GM12874 (cell line): ENCODE data around the gene INTS1.

Experiments used
- TF ChIP-seq, protein P1 (sequence below): IDR thresholded peaks from 2 replicates; pipeline ENCODE4 v1.5.1; 2011; ENCODE audit warnings: low read depth, mild to moderate bottlenecking, control low read depth, low read length, moderate library complexity; ENCODE audit not compliant: insufficient read depth

Gene INTS1

DNA sequence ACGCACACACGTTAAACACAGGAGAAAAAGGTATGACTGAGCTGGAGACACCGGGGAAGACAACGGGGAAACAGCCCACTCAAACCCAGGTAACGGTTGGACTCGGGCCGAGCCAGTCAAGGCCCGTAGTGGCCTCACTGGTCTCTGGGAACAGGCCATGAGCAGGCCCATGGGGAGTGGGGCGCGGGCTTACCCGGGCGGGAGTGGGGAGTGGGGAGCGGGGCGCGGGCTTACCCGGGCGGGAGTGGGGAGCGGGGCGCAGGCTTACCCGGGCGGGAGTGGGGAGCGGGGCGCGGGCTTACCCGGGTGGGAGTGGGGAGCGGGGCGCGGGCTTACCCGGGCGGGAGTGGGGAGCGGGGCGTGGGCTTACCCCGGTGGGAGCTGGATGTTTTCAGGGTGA, 11.5 kb downstream of the INTS1 start:
- TF ChIP-seq, protein P1, sequence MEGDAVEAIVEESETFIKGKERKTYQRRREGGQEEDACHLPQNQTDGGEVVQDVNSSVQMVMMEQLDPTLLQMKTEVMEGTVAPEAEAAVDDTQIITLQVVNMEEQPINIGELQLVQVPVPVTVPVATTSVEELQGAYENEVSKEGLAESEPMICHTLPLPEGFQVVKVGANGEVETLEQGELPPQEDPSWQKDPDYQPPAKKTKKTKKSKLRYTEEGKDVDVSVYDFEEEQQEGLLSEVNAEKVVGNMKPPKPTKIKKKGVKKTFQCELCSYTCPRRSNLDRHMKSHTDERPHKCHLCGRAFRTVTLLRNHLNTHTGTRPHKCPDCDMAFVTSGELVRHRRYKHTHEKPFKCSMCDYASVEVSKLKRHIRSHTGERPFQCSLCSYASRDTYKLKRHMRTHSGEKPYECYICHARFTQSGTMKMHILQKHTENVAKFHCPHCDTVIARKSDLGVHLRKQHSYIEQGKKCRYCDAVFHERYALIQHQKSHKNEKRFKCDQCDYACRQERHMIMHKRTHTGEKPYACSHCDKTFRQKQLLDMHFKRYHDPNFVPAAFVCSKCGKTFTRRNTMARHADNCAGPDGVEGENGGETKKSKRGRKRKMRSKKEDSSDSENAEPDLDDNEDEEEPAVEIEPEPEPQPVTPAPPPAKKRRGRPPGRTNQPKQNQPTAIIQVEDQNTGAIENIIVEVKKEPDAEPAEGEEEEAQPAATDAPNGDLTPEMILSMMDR: no peak

DNA sequence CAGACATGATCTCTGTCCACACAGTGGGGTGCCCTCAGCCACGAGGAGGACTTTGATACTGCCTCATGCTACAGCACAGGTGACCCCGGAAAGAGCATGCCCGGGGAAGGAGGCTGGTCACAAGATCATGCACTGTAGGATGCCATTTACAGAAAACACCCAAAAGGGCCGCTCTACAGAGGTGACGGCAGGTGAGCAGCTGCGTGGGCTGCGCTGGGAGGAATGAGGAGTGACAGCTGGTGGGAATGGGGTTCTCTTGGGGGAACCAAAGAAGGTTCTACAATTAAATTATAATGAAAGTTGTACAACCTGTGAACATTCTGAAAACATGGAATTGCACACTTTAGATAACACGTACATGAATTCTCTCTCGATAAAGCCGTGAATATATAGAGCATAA, 12.0 kb downstream of the INTS1 start:
- TF ChIP-seq, protein P1: no peak

DNA sequence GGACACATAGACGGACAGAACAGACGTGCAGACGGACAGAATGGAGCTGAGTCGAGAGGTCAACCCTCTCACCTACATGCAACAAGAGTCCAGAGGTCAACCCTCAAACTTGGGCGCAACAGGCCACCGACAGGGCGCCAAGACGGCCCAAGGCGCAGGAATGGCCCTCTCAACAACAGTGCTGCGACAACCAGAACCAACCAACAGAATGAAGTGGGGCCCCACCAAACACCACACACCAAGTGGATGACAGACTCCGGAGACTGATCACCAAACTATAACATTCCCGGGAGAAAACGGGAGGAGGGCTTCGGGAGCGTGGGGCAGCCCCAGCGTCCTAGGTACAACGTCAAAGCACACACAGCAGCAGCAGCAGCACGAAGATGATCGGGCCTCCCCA, 13.4 kb downstream of the INTS1 start:
- TF ChIP-seq, protein P1: no peak

DNA sequence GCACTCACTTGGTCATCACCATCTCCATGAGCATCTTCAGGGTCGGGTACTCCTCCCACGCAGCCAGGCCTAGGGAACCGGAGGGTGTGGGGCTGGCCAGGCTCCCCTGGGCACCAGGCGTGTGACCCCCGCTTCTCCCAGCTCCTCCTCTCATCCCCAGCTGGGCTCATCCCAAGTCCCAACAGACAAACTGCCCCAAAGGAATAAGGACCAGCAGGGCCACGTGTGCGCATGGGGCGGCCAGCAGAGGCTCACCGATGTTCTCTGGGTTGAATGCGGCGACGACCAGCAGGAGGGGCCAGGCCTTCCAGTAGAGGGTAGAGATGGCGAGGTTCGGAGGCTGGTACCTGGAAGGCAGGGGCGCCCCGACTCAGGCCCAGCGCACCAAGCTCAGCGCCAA, 14.9 kb downstream of the INTS1 start:
- TF ChIP-seq, protein P1: no peak

DNA sequence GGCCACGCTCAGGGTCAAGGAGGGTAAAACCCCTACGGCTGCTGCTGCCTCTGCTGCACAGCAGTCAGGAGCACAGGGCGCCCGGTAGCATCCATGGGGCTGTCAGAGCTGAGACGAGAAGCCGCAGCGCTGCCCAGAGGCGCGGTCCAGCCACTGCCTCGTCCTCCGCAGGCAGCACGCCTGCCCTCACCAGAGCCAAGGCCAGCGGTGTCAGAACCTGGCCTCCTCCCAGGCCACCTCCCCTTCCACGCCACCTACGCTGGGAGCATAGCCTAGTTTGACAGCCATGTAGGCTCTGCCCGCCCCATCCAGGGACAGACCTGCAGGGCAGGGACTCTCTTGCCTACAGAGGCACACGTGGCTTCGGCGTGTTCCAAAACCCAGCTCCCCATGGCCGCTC, 16.2 kb downstream of the INTS1 start:
- TF ChIP-seq, protein P1: no peak

DNA sequence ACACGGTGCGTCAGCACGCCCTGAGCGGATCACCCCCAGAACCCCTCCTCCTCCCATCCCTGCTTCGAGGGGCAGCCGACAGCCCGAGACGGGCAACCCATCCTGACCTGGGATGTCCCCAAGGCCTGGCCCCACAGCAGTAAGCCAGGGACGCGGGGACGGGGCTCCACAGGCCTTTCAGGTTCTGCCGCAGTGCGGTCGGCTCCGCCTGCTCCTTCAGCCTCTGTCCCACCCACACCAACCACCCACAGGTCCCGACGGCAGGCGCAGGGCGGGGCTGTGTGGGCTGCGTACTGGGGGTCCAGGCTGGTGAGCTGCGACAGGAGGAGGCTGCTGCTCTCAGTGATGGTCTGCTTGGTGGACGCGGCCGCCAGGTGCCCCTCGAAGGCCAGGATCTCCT, 16.7 kb downstream of the INTS1 start:
- TF ChIP-seq, protein P1: no peak

DNA sequence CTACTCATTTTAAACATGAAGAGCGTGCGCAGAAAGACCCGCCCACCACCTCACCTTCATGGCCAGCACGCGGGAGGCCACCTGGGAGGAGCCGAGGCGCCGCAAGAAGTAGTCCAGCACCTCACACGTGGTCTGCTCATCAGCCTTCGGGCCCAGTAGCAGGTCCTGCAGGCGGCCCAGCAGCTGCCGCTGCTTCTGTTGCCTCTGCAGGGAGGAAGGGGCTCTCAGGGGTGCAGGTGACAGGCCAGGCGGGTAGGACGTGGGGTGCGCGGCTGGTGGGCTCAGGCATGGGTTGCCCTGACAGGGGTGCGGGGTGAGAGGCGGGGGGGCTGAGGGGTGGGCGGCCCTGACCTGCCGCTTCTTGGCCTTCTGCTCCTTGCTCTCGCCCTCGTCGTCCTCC, 17.6 kb downstream of the INTS1 start:
- TF ChIP-seq, protein P1: no peak

DNA sequence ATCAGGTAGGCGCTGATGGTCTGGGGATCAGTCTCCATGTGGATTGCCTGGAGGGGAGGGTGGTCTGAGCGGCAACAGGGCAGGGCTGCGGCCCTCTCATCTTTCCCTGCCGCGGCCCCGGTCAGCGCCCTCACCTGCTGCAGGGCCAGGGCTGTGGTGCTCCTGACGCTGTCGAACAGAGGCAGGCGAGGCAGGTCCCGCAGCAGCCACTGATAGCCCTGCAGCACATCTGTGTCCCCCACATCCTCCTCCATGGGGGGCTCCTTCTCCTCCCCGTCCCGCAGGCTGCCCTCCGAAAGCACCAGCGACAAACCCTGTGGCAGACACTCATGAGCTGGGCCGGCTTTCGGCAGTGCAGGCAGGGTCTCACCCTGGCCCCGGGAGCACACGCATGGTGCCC, 19.0 kb downstream of the INTS1 start:
- TF ChIP-seq, protein P1: no peak
